Vagina (tissue), 2 donors: ENCODE data around the gene RPS6KL1. TPM values are rescaled to one million over a fixed set of nuclear protein-coding genes. Genes with fewer than 3 reads are reported as not detected.

ENCODE experiments used
- DNase-seq, 2 donors: peaks; one replicate each; pipeline ENCODE4 v3.0.0-alpha.2; 2017; ENCODE audit errors: extremely low spot score in 2 of 2
- H3K27ac ChIP-seq: fragments of 200-600 bp; sonication (generic); one replicate; pipeline ENCODE4 v1.5.1; 2019
- H3K27me3 ChIP-seq: fragments of 200-600 bp; sonication (generic); one replicate; pipeline ENCODE4 v1.5.1; 2019
- H3K36me3 ChIP-seq, 2 donors: fragments of 200-600 bp; sonication (generic); one replicate each; pipeline ENCODE4 v1.5.1; 2017 to 2019
- H3K4me1 ChIP-seq: fragments of 200-600 bp; sonication (generic); one replicate; pipeline ENCODE4 v1.5.1; 2019
- H3K4me3 ChIP-seq, 2 donors: fragments of 200-600 bp; sonication (generic); 1 replicate in 1 of 2; 2 replicates in 1 of 2; pipeline ENCODE4 v1.5.1; 2016 to 2019
- H3K9me3 ChIP-seq: fragments of 200-600 bp; sonication (generic); one replicate; pipeline ENCODE4 v1.5.1; 2019
- CTCF ChIP-seq, 3 experiments: fragments of 450-650 bp in 2 of 3; fragments of 200-600 bp in 1 of 3; sonication (generic) in 1 of 3; IDR thresholded peaks; one replicate each; pipeline ENCODE4 v1.5.1; 2017 to 2019; ENCODE audit warnings: antibody characterized with exemption in 3 of 3, mild to moderate bottlenecking in 2 of 3, moderate library complexity in 2 of 3
- POLR2A ChIP-seq, 2 donors: fragments of 450-650 bp; IDR thresholded peaks; one replicate each; pipeline ENCODE4 v1.6.1; 2017; ENCODE audit warnings: antibody characterized with exemption in 2 of 2, mild to moderate bottlenecking in 2 of 2, moderate library complexity in 2 of 2
- POLR2AphosphoS5 ChIP-seq, 2 donors: sonication (generic); formaldehyde crosslinking; IDR thresholded peaks; one replicate each; pipeline ENCODE4 v1.9.0; 2017; ENCODE audit warnings: antibody characterized with exemption in 2 of 2, mild to moderate bottlenecking in 2 of 2, low read depth in 1 of 2; ENCODE audit not compliant: insufficient read depth in 1 of 2
- intact Hi-C: fragments of 100-400 bp; cut with DNase I; formaldehyde crosslinking; loops from one replicate; pipeline ENCODE4 v1.15.1; 2023
- total RNA-seq: library from RNA; depleted of rRNA; stranded (reverse); fragments of >200 nt; gene quantifications from one replicate; pipeline ENCODE4 v1.2.3, GENCODE V29; 2016

RPS6KL1 gene
- total RNA-seq, 1 donor from 2014 or later, result 2.0 TPM

GRCh38 chr14:74949859-74950573 lies 27.0 kb upstream of the RPS6KL1 start:
- Histone ChIP-seq H3K27me3 (no peaks in the 10 kb centered on the region), H3K27ac (no peak overlapping the region), H3K36me3 (no peaks in the 10 kb centered on the region), H3K4me1 (peaks cover 30% of the 10 kb centered on the region), H3K9me3 (no peaks in the 10 kb centered on the region), H3K4me3 (no peak overlapping the region)
- no peak for DNase-seq
- intact Hi-C loops, result loop anchor here (5.0 to 10.0 kb wide), 2 partner anchors 55 to 142 kb away; partner anchors contain the start of gene EIF2B2
- no peak for TF ChIP-seq POLR2A (IDR thresholded peaks at IDR 0.05)

GRCh38 chr14:74949191-74949601 lies 26.1 kb upstream of the RPS6KL1 start:
- Histone ChIP-seq H3K9me3 (no peaks in the 10 kb centered on the region), H3K27ac (no peak overlapping the region), H3K27me3 (no peaks in the 10 kb centered on the region), H3K4me1 (peaks cover 21% of the 10 kb centered on the region), H3K36me3 (no peaks in the 10 kb centered on the region), H3K4me3 (no peak overlapping the region)
- DNase-seq, result no peak
- intact Hi-C loops, result no loop called here
- TF ChIP-seq POLR2A (IDR thresholded peaks at IDR 0.05) (no peak), CTCF (IDR thresholded peaks at IDR 0.05) (no peak), POLR2AphosphoS5 (IDR thresholded peaks at IDR 0.05; ENCODE audit: insufficient read depth in 1 of 2, low read depth in 1 of 2) (no peak)

DNA sequence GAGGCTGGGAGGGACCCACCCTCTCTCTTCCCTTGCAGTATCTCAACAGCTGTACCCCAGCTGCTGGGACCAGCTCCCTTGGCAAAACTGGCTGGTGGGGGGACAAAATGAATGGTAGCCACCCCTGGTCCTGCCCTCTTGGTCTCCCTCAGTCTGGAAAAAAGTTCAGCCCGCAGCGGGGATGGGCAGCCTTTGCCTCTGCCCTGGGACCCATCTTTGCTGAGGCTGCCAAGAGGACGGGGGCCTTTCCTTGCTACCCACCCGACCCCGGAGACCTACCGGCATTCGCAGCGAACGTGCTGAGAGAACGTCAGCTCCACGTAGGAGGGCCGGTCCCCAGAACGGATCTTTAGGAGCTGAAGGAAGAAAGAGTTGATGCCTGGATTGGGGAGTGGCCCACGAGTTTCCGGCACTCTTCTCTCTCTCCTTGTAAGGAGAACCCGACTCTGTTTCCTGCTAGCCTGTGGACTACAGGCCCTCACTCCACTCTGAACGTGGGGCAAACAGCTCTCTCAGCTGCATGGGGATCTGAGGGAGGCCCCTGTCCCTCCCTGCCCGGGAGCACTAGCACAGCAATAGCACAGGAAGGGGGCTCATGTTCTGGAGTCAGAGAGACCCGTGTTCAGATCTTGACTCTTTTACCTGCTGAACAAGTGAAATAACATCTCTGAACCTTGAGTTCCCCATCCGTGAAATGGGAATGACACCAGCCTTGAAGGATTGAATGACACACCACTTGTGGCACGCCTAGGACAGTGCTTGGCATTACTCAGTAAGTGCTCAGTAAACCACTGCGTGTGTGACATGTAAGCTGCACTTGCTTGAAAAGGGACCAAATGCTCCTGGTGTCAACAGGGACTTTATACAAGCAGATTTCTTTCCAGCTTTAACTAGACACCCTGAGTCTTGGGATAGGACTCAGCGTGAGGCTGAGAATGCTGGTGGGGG lies 25.4 kb upstream of the RPS6KL1 start:
- Histone ChIP-seq H3K4me3 (no peak overlapping the region), H3K27me3 (no peaks in the 10 kb centered on the region), H3K9me3 (no peaks in the 10 kb centered on the region), H3K27ac (no peak overlapping the region), H3K4me1 (peaks cover 14% of the 10 kb centered on the region), H3K36me3 (no peaks in the 10 kb centered on the region)
- intact Hi-C loops, result no loop called here
- DNase-seq, result no peak
- TF ChIP-seq CTCF (IDR thresholded peaks at IDR 0.05) (no peak), POLR2AphosphoS5 (IDR thresholded peaks at IDR 0.05; ENCODE audit: insufficient read depth in 1 of 2, low read depth in 1 of 2) (no peak), POLR2A (IDR thresholded peaks at IDR 0.05) (no peak)

- no peak overlapping the region for H3K27ac ChIP-seq
- H3K4me1 ChIP-seq, result peaks cover 10% of the 10 kb centered on the region
- DNase-seq, result no peak
- intact Hi-C loops, result no loop called here
- no peak for TF ChIP-seq POLR2AphosphoS5 (IDR thresholded peaks at IDR 0.05; ENCODE audit: insufficient read depth in 1 of 2, low read depth in 1 of 2)
- TF ChIP-seq POLR2A (IDR thresholded peaks at IDR 0.05), result no peak
- no peak for TF ChIP-seq CTCF (IDR thresholded peaks at IDR 0.05)
- no peaks in the 10 kb centered on the region for H3K27me3 ChIP-seq
- H3K4me3 ChIP-seq, result no peak overlapping the region
- no peaks in the 10 kb centered on the region for H3K9me3 ChIP-seq
- no peaks in the 10 kb centered on the region for H3K36me3 ChIP-seq
Measured at GRCh38 chr14:74947353-74948227, 24.5 kb upstream of the RPS6KL1 start.
